Measurements from ENCODE around the gene CTBP2. TPM values are rescaled to one million over a fixed set of nuclear protein-coding genes. Genes with fewer than 3 reads are reported as not detected.
A peak's percentile ranks its signal among the peaks of the same experiment; 100 is the strongest.

Gene CTBP2
- total and polyA plus RNA-seq, 10 of the 15 experiments (the other 5 are each of a cell fraction or from before 2014, with no cell fraction given) = 0.02 to 0.72 (median 0.06) TPM; not detected in 2

GRCh38 chr10:124942317-124943169, 217.8 kb downstream of the CTBP2 start:
- Histone ChIP-seq H3K4me2 (ENCODE audit: control insufficient read depth, insufficient read depth) (no peak overlapping the region), H3K4me3 (no peak overlapping the region), H3K79me2 (ENCODE audit: control insufficient read depth, insufficient read depth, low read length) (peaks cover 52% of the 10 kb centered on the region), H3K4me1 (ENCODE audit: control insufficient read depth, insufficient read depth, low read length) (peaks cover 5% of the 10 kb centered on the region; the same call in 1 of the 2 replicates), H3K27ac (ENCODE audit: control insufficient read depth, insufficient read depth) (no peak overlapping the region), H3K27me3 (replicated peaks in 1 of 2; ENCODE audit: control insufficient read depth in 2 of 2, insufficient read depth in 2 of 2, low read length in 1 of 2) (no peaks in the 10 kb centered on the region), H4K20me1 (ENCODE audit: control insufficient read depth, insufficient read depth) (no peaks in the 10 kb centered on the region), H2AFZ (ENCODE audit: control insufficient read depth, low read depth, low read length) (no peak overlapping the region), H3K9ac (ENCODE audit: control insufficient read depth, insufficient read depth, low read length) (no peak overlapping the region), H3K36me3 (ENCODE audit: control insufficient read depth in 2 of 2, insufficient read depth in 2 of 2, low read length in 1 of 2) (no peaks in the 10 kb centered on the region; a peak in 2 of 4 replicates), H3K9me3 (replicated peaks; ENCODE audit: control insufficient read depth, insufficient read depth, low read length) (no peaks in the 10 kb centered on the region)
- ChIA-PET CTCF (interaction anchor here (1.6 kb wide), 1 partner anchor 11 kb away, joined by 4 read pairs; no protein-coding TSS in a partner anchor), POLR2A (no interaction called here), SMC1A (ENCODE audit: uncharacterized antibody, unreplicated experiment) (interaction anchor here (0.7 to 1.9 kb wide), 2 partner anchors 8 to 17 kb away, joined by 3 to 8 read pairs; no protein-coding TSS in a partner anchor), RAD21 (ENCODE audit: unreplicated experiment) (no interaction called here)
- FAIRE-seq (no peak), ATAC-seq (peak; percentile 40; the same call in 2 of the 3 replicates), DNase-seq (ENCODE audit: low read depth, low spot score) (no peak)
- in situ Hi-C loops (cut with MboI) (no loop called here), intact Hi-C loops (cut with micrococcal nuclease; ENCODE audit: unreplicated experiment) (no loop called here)
- 79% methylated on average over 11 of the region's 11 CpGs for WGBS (ENCODE audit: insufficient coverage, insufficient replicate concordance, low lambda C conversion rate, missing lambda C conversion rate)
- TSS peak; percentile 38 for BruUV-seq (replicated peaks)
- no peak for TF ChIP-seq SREBF1 (IDR thresholded peaks at IDR 0.05; ENCODE audit: low read length)
- TF ChIP-seq KAT2A (conservative IDR thresholded peaks at IDR 0.05; ENCODE audit: control insufficient read depth, low read depth, low read length) = no peak

- WGBS (ENCODE audit: insufficient coverage, insufficient replicate concordance, low lambda C conversion rate, missing lambda C conversion rate) = 98% methylated on average over 4 of the region's 4 CpGs
- TF ChIP-seq PBX3 (IDR thresholded peaks at IDR 0.05; ENCODE audit: insufficient replicate concordance, low read depth, low read length) = no peak
- no peak for TF ChIP-seq RAD51 (IDR thresholded peaks at IDR 0.05)
- no peaks in the 10 kb centered on the region for H3K27me3 ChIP-seq (replicated peaks in 1 of 2; ENCODE audit: control insufficient read depth in 2 of 2, insufficient read depth in 2 of 2, low read length in 1 of 2)
- intact Hi-C loops (cut with micrococcal nuclease; ENCODE audit: unreplicated experiment) = no loop called here
- H3K9ac ChIP-seq (ENCODE audit: control insufficient read depth, insufficient read depth, low read length) = no peak within 1 kb of the TSS
- no peak for FAIRE-seq
- in situ Hi-C loops (cut with MboI) = no loop called here
- H3K4me2 ChIP-seq (ENCODE audit: control insufficient read depth, insufficient read depth) = no peak within 1 kb of the TSS
- ATAC-seq = no peak
- no peaks in the 10 kb centered on the region for H3K9me3 ChIP-seq (replicated peaks; ENCODE audit: control insufficient read depth, insufficient read depth, low read length)
- no peak within 1 kb of the TSS for H2AFZ ChIP-seq (ENCODE audit: control insufficient read depth, low read depth, low read length)
- ChIA-PET SMC1A (ENCODE audit: uncharacterized antibody, unreplicated experiment) (interaction anchor here (0.7 kb wide), 1 partner anchor 16 kb away, joined by 3 read pairs; no protein-coding TSS in a partner anchor), RAD21 (ENCODE audit: unreplicated experiment) (no interaction called here), POLR2A (no interaction called here), CTCF (interaction anchor here (1.6 kb wide), 1 partner anchor 12 kb away, joined by 4 read pairs; no protein-coding TSS in a partner anchor)
- H3K4me1 ChIP-seq (ENCODE audit: control insufficient read depth, insufficient read depth, low read length) = peaks cover 5% of the 10 kb centered on the region; the same call in 1 of the 2 replicates
- no peak within 1 kb of the TSS for H3K27ac ChIP-seq (ENCODE audit: control insufficient read depth, insufficient read depth)
- DNase-seq (ENCODE audit: low read depth, low spot score) = no peak
- H3K4me3 ChIP-seq = no peak within 1 kb of the TSS
- peaks cover 51% of the 10 kb centered on the region for H3K79me2 ChIP-seq (ENCODE audit: control insufficient read depth, insufficient read depth, low read length)
- no TSS peak for BruUV-seq (replicated peaks)
- no peaks in the 10 kb centered on the region; a peak in 2 of 4 replicates for H3K36me3 ChIP-seq (ENCODE audit: control insufficient read depth in 2 of 2, insufficient read depth in 2 of 2, low read length in 1 of 2)
- H4K20me1 ChIP-seq (ENCODE audit: control insufficient read depth, insufficient read depth) = no peaks in the 10 kb centered on the region
Measured at GRCh38 chr10:124941823-124942222, 218.5 kb downstream of the CTBP2 start, which contains the start of gene ZRANB1. ZRANB1 (plus strand) TSS chr10:124942123; CDS start chr10:124942494, 371 bp downstream.

Measured in GM12878 (cell line).